Hypothalamus (tissue), 51 donors: ENCODE results near the gene EIF4G2.

Experiments used
- DNase-seq, 51 donors: peaks; one replicate each; lab custom pipeline; 2025; lab: John Stamatoyannopoulos, UW

The EIF4G2 gene

GRCh38 chr11:10778217-10778970 lies 30.3 kb downstream of the EIF4G2 start:
- peak in 4 of 51 donors; percentile 7 to 66 (median 7) for DNase-seq

GRCh38 chr11:10777806-10778205 lies 30.9 kb downstream of the EIF4G2 start:
- DNase-seq: no peak

GRCh38 chr11:10777393-10777793 lies 31.3 kb downstream of the EIF4G2 start:
- DNase-seq: no peak

DNA sequence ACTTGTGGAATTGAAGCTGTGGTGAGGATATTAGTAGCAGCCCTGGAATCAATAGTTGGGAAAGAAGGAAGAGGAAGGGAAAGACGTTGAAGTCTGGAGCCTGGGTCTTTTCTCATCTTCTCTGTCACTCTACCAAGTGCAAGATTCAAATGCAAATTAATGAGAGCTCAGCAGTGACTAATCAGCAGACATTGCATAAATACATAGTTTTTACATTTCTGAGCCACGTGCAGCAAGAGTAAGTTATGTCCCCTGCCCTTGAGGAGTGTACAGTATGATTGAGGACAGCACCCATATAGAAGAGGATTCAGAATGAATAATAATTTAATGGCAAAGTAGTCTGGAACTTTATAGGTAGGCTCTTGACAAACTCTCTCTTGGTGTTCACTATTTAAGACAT lies 33.9 kb downstream of the EIF4G2 start:
- DNase-seq: no peak

- DNase-seq: no peak
Observed at GRCh38 chr11:10771457-10771856, 37.3 kb downstream of the EIF4G2 start.

GRCh38 chr11:10770626-10771254 lies 38.0 kb downstream of the EIF4G2 start:
- peak in 21 of 51 donors; percentile 4 to 58 (median 18) for DNase-seq

DNA sequence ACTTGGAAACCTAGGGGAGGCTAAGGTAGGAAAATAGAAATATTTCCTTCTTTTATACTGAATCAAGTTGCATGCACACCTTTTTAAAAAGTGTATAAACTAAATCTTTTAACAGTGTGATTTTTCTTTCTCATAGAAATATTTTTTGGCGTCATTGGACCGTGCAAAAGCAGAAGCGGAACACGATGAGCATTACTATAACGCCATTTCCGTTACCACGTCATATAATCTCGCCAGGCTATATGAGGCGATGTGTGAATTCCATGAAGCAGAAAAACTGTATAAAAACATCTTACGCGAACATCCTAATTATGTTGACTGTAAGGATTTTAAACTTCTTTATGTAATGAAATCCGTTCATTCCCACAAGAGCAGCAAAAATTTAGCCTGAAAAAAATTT lies 44.3 kb downstream of the EIF4G2 start:
- no peak for DNase-seq

DNA sequence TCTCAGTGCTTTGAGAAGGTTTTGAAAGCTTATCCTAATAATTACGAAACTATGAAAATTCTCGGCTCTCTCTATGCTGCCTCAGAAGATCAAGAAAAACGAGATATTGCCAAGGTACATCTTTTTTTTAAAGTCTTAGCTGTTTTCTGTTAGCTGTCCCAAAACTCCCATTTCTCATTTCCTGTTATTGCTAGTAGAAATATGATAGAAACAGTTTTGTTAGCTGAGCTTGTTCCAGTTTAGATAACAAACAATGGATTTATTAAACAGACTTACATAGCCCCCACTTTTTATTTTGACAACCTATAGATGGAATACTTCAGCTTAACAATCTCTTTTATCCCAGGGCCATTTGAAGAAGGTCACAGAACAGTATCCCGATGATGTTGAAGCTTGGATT lies 45.0 kb downstream of the EIF4G2 start:
- DNase-seq: no peak

DNA sequence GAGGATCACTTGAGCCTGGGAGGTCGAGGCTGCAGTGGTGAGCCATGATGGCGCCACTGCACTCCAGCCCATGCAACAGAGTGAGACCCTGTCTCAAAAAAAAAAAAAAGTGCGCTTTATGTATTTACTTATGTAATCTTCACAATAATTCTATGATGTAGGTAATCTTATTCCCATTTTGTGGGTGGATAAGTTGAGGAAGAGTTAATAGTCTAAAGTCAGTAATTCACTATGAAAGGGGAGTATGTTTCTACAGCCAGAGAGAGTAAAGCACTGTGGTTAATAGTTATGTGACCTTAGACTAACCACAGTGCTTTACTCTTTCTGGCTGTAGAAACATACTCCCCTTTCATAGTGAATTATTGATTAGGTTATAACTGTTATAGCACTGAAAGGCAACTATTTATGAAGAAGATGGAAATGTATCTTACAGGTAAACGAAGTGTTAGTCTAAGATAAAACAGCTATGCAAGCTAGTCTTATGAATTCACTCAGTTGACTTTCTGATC lies 45.8 kb downstream of the EIF4G2 start:
- DNase-seq: no peak

DNA sequence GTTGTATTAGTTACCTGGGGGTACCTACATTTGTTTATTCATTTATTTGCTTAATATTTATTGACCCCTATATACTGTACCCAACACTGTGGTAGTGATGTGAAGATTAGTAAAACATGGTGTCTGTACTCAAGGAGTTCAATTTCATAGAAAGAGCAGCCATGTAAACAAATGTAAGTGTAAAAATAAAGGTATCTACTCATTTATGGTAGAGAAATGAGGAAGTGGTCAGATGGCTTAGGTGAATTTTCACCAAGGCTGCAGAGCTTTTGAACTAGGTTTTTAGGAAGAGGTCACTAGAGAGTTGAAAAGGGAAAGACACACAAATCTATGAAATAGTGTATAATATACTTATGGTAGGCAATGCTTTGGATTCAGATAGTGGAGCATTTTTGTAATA lies 46.5 kb downstream of the EIF4G2 start:
- no peak for DNase-seq

GRCh38 chr11:10761085-10761698 lies 47.5 kb downstream of the EIF4G2 start:
- DNase-seq: no peak

DNA sequence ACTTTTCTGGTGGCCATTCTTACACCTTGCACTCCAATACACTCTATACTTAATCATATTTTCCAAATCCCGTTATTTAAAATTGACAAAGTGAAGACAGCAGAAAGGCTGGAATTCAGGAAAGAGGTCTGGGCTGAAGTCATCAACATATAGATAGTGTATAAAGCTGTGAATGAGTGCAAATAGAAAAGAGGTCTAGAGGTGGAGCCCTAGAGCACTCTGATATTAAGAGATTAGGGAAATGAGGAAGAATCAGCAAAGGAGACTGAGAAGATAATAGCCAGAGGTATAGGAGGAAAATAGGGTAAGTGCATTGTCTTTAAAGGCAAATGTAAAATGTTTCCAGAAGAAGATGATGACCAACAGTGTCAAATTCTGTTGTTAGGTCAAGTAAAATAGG lies 49.8 kb downstream of the EIF4G2 start:
- DNase-seq: no peak

DNA sequence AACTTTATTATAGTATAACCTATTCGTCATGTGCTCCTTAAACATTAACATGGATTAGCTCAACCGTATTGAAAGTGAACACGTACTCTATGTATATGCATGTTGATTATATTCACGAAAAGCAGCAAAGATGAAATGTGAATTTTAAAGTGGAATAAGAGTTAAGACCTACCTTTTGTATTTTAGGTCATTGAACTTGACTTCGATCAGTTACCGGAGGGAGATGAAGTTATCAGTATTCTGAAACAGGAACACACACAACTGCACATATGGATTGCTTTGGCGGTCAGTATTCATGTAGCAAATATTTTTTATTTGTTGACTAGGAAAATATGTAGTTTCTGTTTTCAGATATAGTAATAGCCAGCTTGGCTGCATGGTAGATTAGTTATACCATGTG lies 56.2 kb downstream of the EIF4G2 start:
- DNase-seq: no peak

GRCh38 chr11:10752061-10752460 lies 56.7 kb downstream of the EIF4G2 start:
- no peak for DNase-seq

GRCh38 chr11:10751581-10751940 lies 57.2 kb downstream of the EIF4G2 start:
- no peak for DNase-seq

DNA sequence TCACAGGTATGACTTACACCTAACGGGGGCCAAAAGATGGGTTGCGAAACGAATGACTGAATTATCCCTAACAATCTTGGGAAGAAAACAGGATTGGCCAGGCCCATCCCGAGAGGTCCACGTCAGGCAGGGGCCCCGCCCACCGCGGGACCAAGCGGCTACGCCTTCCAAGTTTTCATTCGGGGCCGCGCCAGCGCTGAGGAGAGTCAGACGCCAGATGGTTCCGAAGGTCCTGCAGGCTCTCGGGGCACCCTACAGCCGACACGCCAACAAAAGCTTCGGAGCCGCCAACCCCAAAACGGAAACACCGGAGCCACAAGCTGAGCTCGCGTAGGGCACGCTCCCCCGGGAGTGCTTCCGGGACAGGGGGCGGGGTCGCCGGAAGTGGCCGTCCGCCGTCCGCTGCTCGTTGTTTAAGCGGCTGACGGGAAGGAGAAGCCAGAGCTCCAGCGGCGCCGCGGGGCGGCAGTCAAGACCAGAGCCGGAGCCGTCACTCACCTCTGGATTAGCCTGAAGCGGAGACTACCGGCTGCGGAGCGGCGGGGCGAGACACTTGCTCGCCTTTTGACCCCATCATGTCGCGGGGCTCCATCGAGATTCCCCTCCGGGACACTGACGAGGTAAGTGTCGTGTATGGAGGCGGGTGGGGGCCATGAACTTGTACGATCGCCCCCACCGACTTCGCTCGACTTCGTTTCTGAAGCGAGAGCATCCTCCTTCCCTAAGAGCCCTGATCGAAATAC lies 57.7 kb downstream of the EIF4G2 start, which contains the start of gene CTR9:
TSS of gene CTR9 (plus strand) at position 409 of the 743 bp plus-strand sequence. CDS start at position 576, 167 bp downstream.
- DNase-seq: peak; percentile 62 to 98 (median 91)

GRCh38 chr11:10749476-10749875 lies 59.2 kb downstream of the EIF4G2 start:
- no peak for DNase-seq

- DNase-seq: no peak
Observed at GRCh38 chr11:10747733-10748132, 61.0 kb downstream of the EIF4G2 start.
